WTC11 (cell line): ENCODE data around the gene SRXN1. TPM values are rescaled to one million over a fixed set of nuclear protein-coding genes. Genes with fewer than 3 reads are reported as not detected.

ENCODE experiments used
- ATF1 ChIP-seq: sonication (generic); formaldehyde crosslinking; IDR thresholded peaks from 2 replicates; pipeline ENCODE4 v1.8.1; 2023; ENCODE audit warnings: mild to moderate bottlenecking, moderate library complexity, missing genetic modification reagents
- ATF3 ChIP-seq: sonication (generic); formaldehyde crosslinking; conservative IDR thresholded peaks from 2 replicates; pipeline ENCODE4 v1.8.1; 2022; ENCODE audit warnings: mild to moderate bottlenecking, missing genetic modification reagents
- ELF4 ChIP-seq: sonication (generic); formaldehyde crosslinking; IDR thresholded peaks from 2 replicates; pipeline ENCODE4 v1.8.1; 2022; ENCODE audit warnings: low read depth, mild to moderate bottlenecking, moderate library complexity, missing genetic modification reagents
- ERG ChIP-seq: fragments of 250-450 bp; sonication (Bioruptor Pico); IDR thresholded peaks from 2 replicates; pipeline ENCODE4 v1.8.0; 2021; ENCODE audit warnings: mild to moderate bottlenecking
- FOXP1 ChIP-seq: sonication (generic); formaldehyde crosslinking; IDR thresholded peaks from 2 replicates; pipeline ENCODE4 v1.8.0; 2022; ENCODE audit warnings: missing genetic modification reagents, mild to moderate bottlenecking, moderate library complexity, borderline replicate concordance
- FOXP4 ChIP-seq: sonication (generic); formaldehyde crosslinking; IDR thresholded peaks from 2 replicates; pipeline ENCODE4 v1.8.0; 2022; ENCODE audit warnings: mild to moderate bottlenecking, missing genetic modification reagents
- GABPB1 ChIP-seq: sonication (generic); formaldehyde crosslinking; IDR thresholded peaks from 2 replicates; pipeline ENCODE4 v1.8.1; 2023; ENCODE audit warnings: mild to moderate bottlenecking, missing genetic modification reagents
- GRHL2 ChIP-seq: fragments of 250-450 bp; sonication (Bioruptor Pico); IDR thresholded peaks from 2 replicates; pipeline ENCODE4 v1.8.0; 2022; ENCODE audit warnings: mild to moderate bottlenecking, moderate library complexity; ENCODE audit not compliant: insufficient replicate concordance, severe bottlenecking
- JUN ChIP-seq: sonication (generic); formaldehyde crosslinking; IDR thresholded peaks from 2 replicates; pipeline ENCODE4 v1.8.0; 2023; ENCODE audit warnings: mild to moderate bottlenecking, missing genetic modification reagents
- MYBL2 ChIP-seq: sonication (generic); formaldehyde crosslinking; IDR thresholded peaks from 2 replicates; pipeline ENCODE4 v1.8.1; 2023; ENCODE audit warnings: mild to moderate bottlenecking, moderate library complexity, missing genetic modification reagents
- RELA ChIP-seq: sonication (generic); formaldehyde crosslinking; IDR thresholded peaks from 2 replicates; pipeline ENCODE4 v1.8.1; 2022; ENCODE audit warnings: missing genetic modification reagents, mild to moderate bottlenecking, borderline replicate concordance
- SMAD3 ChIP-seq: sonication (generic); formaldehyde crosslinking; IDR thresholded peaks from 2 replicates; pipeline ENCODE4 v1.8.0; 2022; ENCODE audit warnings: missing genetic modification reagents, mild to moderate bottlenecking, borderline replicate concordance
- SMAD4 ChIP-seq: sonication (generic); formaldehyde crosslinking; IDR thresholded peaks from 2 replicates; pipeline ENCODE4 v1.8.0; 2022; ENCODE audit warnings: mild to moderate bottlenecking, missing genetic modification reagents
- TCF7 ChIP-seq: sonication (generic); formaldehyde crosslinking; IDR thresholded peaks from 2 replicates; pipeline ENCODE4 v1.8.0; 2022; ENCODE audit warnings: mild to moderate bottlenecking, low read depth, missing genetic modification reagents, moderate library complexity
- TEAD4 ChIP-seq: sonication (generic); formaldehyde crosslinking; IDR thresholded peaks from 2 replicates; pipeline ENCODE4 v1.8.0; 2022; ENCODE audit warnings: mild to moderate bottlenecking, missing genetic modification reagents
- ZMAT4 ChIP-seq: fragments of 250-450 bp; sonication (Bioruptor Pico); IDR thresholded peaks from 2 replicates; pipeline ENCODE4 v1.9.0; 2021; ENCODE audit warnings: mild to moderate bottlenecking
- ZNF121 ChIP-seq: sonication (generic); formaldehyde crosslinking; IDR thresholded peaks from 2 replicates; pipeline ENCODE4 v1.8.0; 2023; ENCODE audit warnings: missing genetic modification reagents
- ZNF138 ChIP-seq: sonication (generic); formaldehyde crosslinking; conservative IDR thresholded peaks from 2 replicates; pipeline ENCODE4 v1.8.1; 2022; ENCODE audit warnings: mild to moderate bottlenecking, moderate library complexity, missing genetic modification reagents
- ZNF263 ChIP-seq: sonication (generic); formaldehyde crosslinking; IDR thresholded peaks from 2 replicates; pipeline ENCODE4 v1.8.1; 2022; ENCODE audit warnings: low read depth, mild to moderate bottlenecking, moderate library complexity, missing genetic modification reagents
- ZNF423 ChIP-seq: fragments of 250-450 bp; sonication (Bioruptor Pico); IDR thresholded peaks from 2 replicates; pipeline ENCODE4 v2.1.2; 2022; ENCODE audit warnings: mild to moderate bottlenecking, moderate library complexity
- ZNF512 ChIP-seq: sonication (generic); formaldehyde crosslinking; IDR thresholded peaks from 2 replicates; pipeline ENCODE4 v1.8.1; 2022; ENCODE audit warnings: missing genetic modification reagents, borderline replicate concordance
- ZNF671 ChIP-seq: fragments of 250-450 bp; sonication (Bioruptor Pico); IDR thresholded peaks from 2 replicates; pipeline ENCODE4 v1.8.0; 2021; ENCODE audit warnings: mild to moderate bottlenecking
- total RNA-seq: library from RNA; stranded (reverse); gene quantifications from 3 replicates; pipeline ENCODE4 v1.2.3, GENCODE V29; 2021
- TF ChIP-seq, protein P1 (sequence below): sonication (generic); formaldehyde crosslinking; IDR thresholded peaks from 2 replicates; pipeline ENCODE4 v1.8.1; 2023; ENCODE audit warnings: mild to moderate bottlenecking, missing genetic modification reagents
- TF ChIP-seq, protein P2 (sequence below): sonication (generic); formaldehyde crosslinking; conservative IDR thresholded peaks from 2 replicates; pipeline ENCODE4 v1.8.1; 2023; ENCODE audit warnings: mild to moderate bottlenecking, low read depth, missing genetic modification reagents, moderate library complexity
- TF ChIP-seq, protein P3 (sequence below): sonication (generic); formaldehyde crosslinking; IDR thresholded peaks from 2 replicates; pipeline ENCODE4 v1.8.1; 2023; ENCODE audit warnings: mild to moderate bottlenecking, missing genetic modification reagents, moderate library complexity
- TF ChIP-seq, protein P4 (sequence below): sonication (generic); formaldehyde crosslinking; IDR thresholded peaks from 2 replicates; pipeline ENCODE4 v1.8.1; 2022; ENCODE audit warnings: mild to moderate bottlenecking, missing genetic modification reagents, moderate library complexity, borderline replicate concordance

The SRXN1 gene
- total RNA-seq, 1 experiment from 2014 or later: 23.0 TPM

DNA sequence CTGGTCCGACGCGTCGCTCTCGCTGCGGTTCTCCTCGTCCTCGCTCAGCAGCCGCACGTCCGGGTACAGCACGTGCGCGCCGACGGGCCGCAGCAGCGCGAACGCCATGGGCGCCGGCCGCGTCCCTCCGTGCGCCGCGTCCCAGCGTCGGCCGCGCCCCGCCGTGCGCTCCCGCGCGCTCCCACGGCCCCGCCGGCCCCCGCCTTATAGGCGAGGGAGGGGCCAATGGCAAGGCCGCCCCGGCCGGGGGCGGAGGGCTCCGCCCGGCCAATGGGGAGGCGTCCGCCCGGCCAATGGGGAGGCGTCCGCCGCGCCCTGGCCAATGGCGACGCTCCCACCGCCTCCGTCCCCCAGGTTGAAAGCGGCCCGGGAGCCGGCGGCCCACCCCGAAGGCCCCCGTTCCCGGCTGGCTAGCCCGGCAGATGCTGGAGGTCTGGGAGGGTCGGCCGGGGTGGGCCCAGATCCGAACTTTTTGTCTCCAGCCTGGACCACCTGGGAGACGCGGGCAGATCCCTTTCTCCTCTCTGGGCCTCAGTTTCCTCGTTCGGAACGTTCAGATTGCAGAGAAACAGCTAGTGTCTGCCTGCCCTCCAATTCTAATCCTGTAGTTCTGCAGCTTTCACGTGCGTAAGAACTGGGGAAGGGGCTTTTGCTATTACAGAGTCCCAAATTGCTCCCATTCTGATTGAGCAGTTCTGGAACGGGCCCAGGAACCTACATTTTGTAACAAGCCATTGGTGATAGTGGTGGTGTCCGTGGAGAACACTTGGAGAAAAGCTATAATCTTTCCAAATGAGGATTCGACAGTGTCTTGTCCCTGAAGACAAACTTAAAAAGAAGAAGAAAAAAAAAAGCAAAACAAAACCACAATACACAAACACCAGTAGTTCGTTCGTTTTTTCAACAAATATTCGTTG lies 42.6 kb downstream of the SRXN1 start, which contains the start of gene TCF15 (continued):
- TF ChIP-seq, protein P1, sequence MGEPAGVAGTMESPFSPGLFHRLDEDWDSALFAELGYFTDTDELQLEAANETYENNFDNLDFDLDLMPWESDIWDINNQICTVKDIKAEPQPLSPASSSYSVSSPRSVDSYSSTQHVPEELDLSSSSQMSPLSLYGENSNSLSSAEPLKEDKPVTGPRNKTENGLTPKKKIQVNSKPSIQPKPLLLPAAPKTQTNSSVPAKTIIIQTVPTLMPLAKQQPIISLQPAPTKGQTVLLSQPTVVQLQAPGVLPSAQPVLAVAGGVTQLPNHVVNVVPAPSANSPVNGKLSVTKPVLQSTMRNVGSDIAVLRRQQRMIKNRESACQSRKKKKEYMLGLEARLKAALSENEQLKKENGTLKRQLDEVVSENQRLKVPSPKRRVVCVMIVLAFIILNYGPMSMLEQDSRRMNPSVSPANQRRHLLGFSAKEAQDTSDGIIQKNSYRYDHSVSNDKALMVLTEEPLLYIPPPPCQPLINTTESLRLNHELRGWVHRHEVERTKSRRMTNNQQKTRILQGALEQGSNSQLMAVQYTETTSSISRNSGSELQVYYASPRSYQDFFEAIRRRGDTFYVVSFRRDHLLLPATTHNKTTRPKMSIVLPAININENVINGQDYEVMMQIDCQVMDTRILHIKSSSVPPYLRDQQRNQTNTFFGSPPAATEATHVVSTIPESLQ (CRISPR knock-in tag): no peak
- TF ChIP-seq ZNF423 (CRISPR knock-in tag): no peak
- no peak for TF ChIP-seq FOXP4 (CRISPR knock-in tag)
- TF ChIP-seq SMAD4 (CRISPR knock-in tag): no peak
- TF ChIP-seq, protein P2, sequence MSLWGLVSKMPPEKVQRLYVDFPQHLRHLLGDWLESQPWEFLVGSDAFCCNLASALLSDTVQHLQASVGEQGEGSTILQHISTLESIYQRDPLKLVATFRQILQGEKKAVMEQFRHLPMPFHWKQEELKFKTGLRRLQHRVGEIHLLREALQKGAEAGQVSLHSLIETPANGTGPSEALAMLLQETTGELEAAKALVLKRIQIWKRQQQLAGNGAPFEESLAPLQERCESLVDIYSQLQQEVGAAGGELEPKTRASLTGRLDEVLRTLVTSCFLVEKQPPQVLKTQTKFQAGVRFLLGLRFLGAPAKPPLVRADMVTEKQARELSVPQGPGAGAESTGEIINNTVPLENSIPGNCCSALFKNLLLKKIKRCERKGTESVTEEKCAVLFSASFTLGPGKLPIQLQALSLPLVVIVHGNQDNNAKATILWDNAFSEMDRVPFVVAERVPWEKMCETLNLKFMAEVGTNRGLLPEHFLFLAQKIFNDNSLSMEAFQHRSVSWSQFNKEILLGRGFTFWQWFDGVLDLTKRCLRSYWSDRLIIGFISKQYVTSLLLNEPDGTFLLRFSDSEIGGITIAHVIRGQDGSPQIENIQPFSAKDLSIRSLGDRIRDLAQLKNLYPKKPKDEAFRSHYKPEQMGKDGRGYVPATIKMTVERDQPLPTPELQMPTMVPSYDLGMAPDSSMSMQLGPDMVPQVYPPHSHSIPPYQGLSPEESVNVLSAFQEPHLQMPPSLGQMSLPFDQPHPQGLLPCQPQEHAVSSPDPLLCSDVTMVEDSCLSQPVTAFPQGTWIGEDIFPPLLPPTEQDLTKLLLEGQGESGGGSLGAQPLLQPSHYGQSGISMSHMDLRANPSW (CRISPR knock-in tag): no peak
- TF ChIP-seq JUN (CRISPR knock-in tag): no peak
- TF ChIP-seq, protein P3, sequence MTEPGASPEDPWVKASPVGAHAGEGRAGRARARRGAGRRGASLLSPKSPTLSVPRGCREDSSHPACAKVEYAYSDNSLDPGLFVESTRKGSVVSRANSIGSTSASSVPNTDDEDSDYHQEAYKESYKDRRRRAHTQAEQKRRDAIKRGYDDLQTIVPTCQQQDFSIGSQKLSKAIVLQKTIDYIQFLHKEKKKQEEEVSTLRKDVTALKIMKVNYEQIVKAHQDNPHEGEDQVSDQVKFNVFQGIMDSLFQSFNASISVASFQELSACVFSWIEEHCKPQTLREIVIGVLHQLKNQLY (CRISPR knock-in tag): no peak
- no peak for TF ChIP-seq ZMAT4 (CRISPR knock-in tag)
- TF ChIP-seq ATF3: no peak
- no peak for TF ChIP-seq ATF1 (CRISPR knock-in tag)
- no peak for TF ChIP-seq ZNF263 (CRISPR knock-in tag)
- TF ChIP-seq GRHL2 (CRISPR knock-in tag): no peak
- TF ChIP-seq GABPB1 (CRISPR knock-in tag): no peak
- no peak for TF ChIP-seq RELA (CRISPR knock-in tag)
- TF ChIP-seq ELF4: no peak
- no peak for TF ChIP-seq TCF7 (CRISPR knock-in tag)
- no peak for TF ChIP-seq ZNF121 (CRISPR knock-in tag)
- no peak for TF ChIP-seq ZNF138 (CRISPR knock-in tag)
- no peak for TF ChIP-seq TEAD4
- no peak for TF ChIP-seq MYBL2 (CRISPR knock-in tag)
- TF ChIP-seq, protein P4, sequence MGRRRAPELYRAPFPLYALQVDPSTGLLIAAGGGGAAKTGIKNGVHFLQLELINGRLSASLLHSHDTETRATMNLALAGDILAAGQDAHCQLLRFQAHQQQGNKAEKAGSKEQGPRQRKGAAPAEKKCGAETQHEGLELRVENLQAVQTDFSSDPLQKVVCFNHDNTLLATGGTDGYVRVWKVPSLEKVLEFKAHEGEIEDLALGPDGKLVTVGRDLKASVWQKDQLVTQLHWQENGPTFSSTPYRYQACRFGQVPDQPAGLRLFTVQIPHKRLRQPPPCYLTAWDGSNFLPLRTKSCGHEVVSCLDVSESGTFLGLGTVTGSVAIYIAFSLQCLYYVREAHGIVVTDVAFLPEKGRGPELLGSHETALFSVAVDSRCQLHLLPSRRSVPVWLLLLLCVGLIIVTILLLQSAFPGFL (CRISPR knock-in tag): no peak
- no peak for TF ChIP-seq ZNF512 (CRISPR knock-in tag)
- TF ChIP-seq ZNF671 (CRISPR knock-in tag): no peak
- TF ChIP-seq FOXP1: no peak
- TF ChIP-seq SMAD3 (CRISPR knock-in tag): no peak
- TF ChIP-seq ERG (CRISPR knock-in tag): no peak
